GM12878 (cell line): ENCODE results near the gene CAMKK1. TPM values are rescaled to one million over a fixed set of nuclear protein-coding genes. Genes with fewer than 3 reads are reported as not detected.

Experiments used
- ATAC-seq: fragments of 200-7000 bp; cut with Tn5 transposase; 3 replicates; pipeline ENCODE4 v1.9.1; 2020; ENCODE audit warnings: mild to moderate bottlenecking, moderate library complexity
- BruUV-seq: library from RNA; stranded (reverse); fragments of 400-500 nt; replicated peaks from 2 replicates; lab custom pipeline; 2021; lab: Mats Ljungman, UMichigan
- CTCF ChIA-PET: fragments of 300-600 bp; sonication (Branson Sonifier 250); formaldehyde crosslinking; extraction: SDS; loops from one replicate; lab custom pipeline; 2021; ENCODE audit warnings: inconsistent platforms; lab: Yijun Ruan, JAX
- POLR2A ChIA-PET: fragments of 350-600 bp; formaldehyde crosslinking; extraction: SDS; loops from one replicate; lab custom pipeline; 2021; ENCODE audit warnings: inconsistent platforms; lab: Charles Lee
- RAD21 ChIA-PET: fragments of 300-600 bp; sonication (Branson Sonifier 250); formaldehyde crosslinking; loops from one replicate; lab custom pipeline; 2023; ENCODE audit warnings: antibody characterized with exemption; ENCODE audit not compliant: unreplicated experiment; lab: Charles Lee
- SMC1A ChIA-PET: fragments of 300-600 bp; sonication (Branson Sonifier 250); formaldehyde crosslinking; loops from one replicate; lab custom pipeline; 2023; ENCODE audit not compliant: unreplicated experiment, uncharacterized antibody; lab: Charles Lee
- DNase-seq: peaks from one replicate; pipeline ENCODE4 v3.0.0-alpha.2; 2011; ENCODE audit warnings: low read depth, low spot score
- FAIRE-seq: peaks from 3 replicates; lab custom pipeline; 2011; peaks lifted over from hg19 to GRCh38; lab: Jason Lieb, UNC
- H2AFZ ChIP-seq: 2 replicates; pipeline ENCODE4 v1.6.0; 2011; ENCODE audit warnings: low read depth, low read length, control low read depth; ENCODE audit not compliant: control insufficient read depth
- H3K27ac ChIP-seq: 2 replicates; pipeline ENCODE4 v1.5.1; 2011; ENCODE audit warnings: control low read depth; ENCODE audit not compliant: control insufficient read depth, insufficient read depth
- H3K27me3 ChIP-seq, 2 experiments: replicated peaks in 1 of 2; 2 replicates each; pipeline versions ENCODE4 v1.6.0 to v1.6.1; 2011; ENCODE audit warnings: low read length in 1 of 2; ENCODE audit not compliant: control insufficient read depth in 2 of 2, insufficient read depth in 2 of 2
- H3K36me3 ChIP-seq, 2 experiments: 2 replicates each; pipeline ENCODE4 v1.5.1; 2011; ENCODE audit warnings: low read length in 1 of 2; ENCODE audit not compliant: control insufficient read depth in 2 of 2, insufficient read depth in 2 of 2
- H3K4me1 ChIP-seq: 2 replicates; pipeline ENCODE4 v1.6.1; 2011; ENCODE audit warnings: mild to moderate bottlenecking, low read length, moderate library complexity, mixed read lengths; ENCODE audit not compliant: control insufficient read depth, insufficient read depth
- H3K4me2 ChIP-seq: 2 replicates; pipeline ENCODE4 v1.6.0; 2011; ENCODE audit warnings: control low read depth; ENCODE audit not compliant: control insufficient read depth, insufficient read depth
- H3K4me3 ChIP-seq: fragments of 200-600 bp; sonication (generic); 2 replicates; pipeline ENCODE4 v1.5.1; 2016
- H3K79me2 ChIP-seq: 2 replicates; pipeline ENCODE4 v1.6.0; 2011; ENCODE audit warnings: low read length; ENCODE audit not compliant: control insufficient read depth, insufficient read depth
- H3K9ac ChIP-seq: 2 replicates; pipeline ENCODE4 v1.8.0; 2011; ENCODE audit warnings: low read length, control low read depth, mixed read lengths; ENCODE audit not compliant: control insufficient read depth, insufficient read depth
- H3K9me3 ChIP-seq: replicated peaks from 3 replicates; pipeline ENCODE4 v1.5.1; 2011; ENCODE audit warnings: mild to moderate bottlenecking, low read length; ENCODE audit not compliant: control insufficient read depth, insufficient read depth
- H4K20me1 ChIP-seq: 2 replicates; pipeline ENCODE4 v1.6.0; 2011; ENCODE audit not compliant: control insufficient read depth, insufficient read depth
- EGR1 ChIP-seq, 2 experiments: IDR thresholded peaks; 1 replicate in 1 of 2; 2 replicates in 1 of 2; pipeline ENCODE4 v1.6.1; 2011 to 2012; ENCODE audit warnings: low read depth in 2 of 2, low read length in 2 of 2, borderline replicate concordance in 1 of 2, mild to moderate bottlenecking in 1 of 2, moderate library complexity in 1 of 2
- FOXM1 ChIP-seq: IDR thresholded peaks from 2 replicates; pipeline ENCODE4 v1.6.1; 2012; ENCODE audit warnings: low read depth, mild to moderate bottlenecking, inconsistent platforms, low read length, moderate library complexity
- KAT2A ChIP-seq: conservative IDR thresholded peaks from 2 replicates; pipeline ENCODE4 v1.6.1; 2011; ENCODE audit warnings: low read depth, low read length; ENCODE audit not compliant: control insufficient read depth
- NR2C2 ChIP-seq: IDR thresholded peaks from 2 replicates; pipeline ENCODE4 v1.6.1; 2011; ENCODE audit warnings: borderline replicate concordance, low read depth; ENCODE audit not compliant: control insufficient read depth, insufficient read length
- RUNX3 ChIP-seq: IDR thresholded peaks from 2 replicates; pipeline ENCODE4 v1.6.1; 2012; ENCODE audit warnings: low read length, inconsistent platforms
- TBL1XR1 ChIP-seq: IDR thresholded peaks from 2 replicates; pipeline ENCODE4 v1.6.1; 2012; ENCODE audit warnings: low read depth, low read length, improper control_type of control experiment
- WGBS: methylation state at CpG from one replicate; pipeline ENCODE4 v1.1.6; 2016; ENCODE audit warnings: low lambda C conversion rate; ENCODE audit not compliant: insufficient replicate concordance, insufficient coverage; ENCODE audit errors: missing lambda C conversion rate; 5-methylcytosine and 5-hydroxymethylcytosine counted together
- in situ Hi-C: fragments of 300-500 bp; cut with MboI; formaldehyde crosslinking; loops from 9 replicates; pipeline ENCODE4 v1.14.3; 2018; ENCODE audit warnings: mixed read lengths
- intact Hi-C: fragments of 100-400 bp; cut with micrococcal nuclease; formaldehyde crosslinking; loops from one replicate; pipeline ENCODE4 v1.14.2; 2022; ENCODE audit not compliant: unreplicated experiment
- polyA plus RNA-seq, 11 experiments: library from polyadenylated mRNA; depleted of rRNA in 4 of 11; unstranded in 6 of 11; stranded (reverse) in 5 of 11; fragments of >200 nt; fragmentation: Nextera tagmentation in 4 of 11; fragmentation: Illumina TruSeq in 1 of 11; extraction: Ambion mirVana in 4 of 11; extraction: Trizol in 1 of 11; gene quantifications; 1 replicate in 1 of 11; 2 replicates in 10 of 11; pipeline versions ENCODE4 v1.2.1 to v1.2.3, GENCODE V29; 2011 to 2016; ENCODE audit warnings: inconsistent platforms in 2 of 11, missing spikeins in 2 of 11, low read depth in 1 of 11
- total RNA-seq, 4 experiments: library from RNA; depleted of rRNA in 3 of 4; stranded (reverse); fragments of >200 nt in 3 of 4; fragmentation: Illumina TruSeq in 1 of 4; extraction: Trizol in 1 of 4; gene quantifications; 2 replicates each; pipeline versions ENCODE4 v1.2.1 to v1.2.3, GENCODE V29; 2013 to 2021
- TF ChIP-seq, protein P1 (sequence below): fragments of 450-650 bp; formaldehyde crosslinking; IDR thresholded peaks from 2 replicates; pipeline ENCODE4 v1.5.0; 2022; ENCODE audit warnings: mild to moderate bottlenecking, missing genetic modification characterization
- TF ChIP-seq, protein P2 (sequence below): IDR thresholded peaks from 2 replicates; pipeline ENCODE4 v1.6.1; 2012; ENCODE audit warnings: improper control_type of control experiment, low read depth, low read length; ENCODE audit not compliant: insufficient replicate concordance

Gene CAMKK1
- total and polyA plus RNA-seq, 10 of the 15 experiments (the other 5 are each of a cell fraction or from before 2014, with no cell fraction given): 0.06 to 0.84 (median 0.37) TPM

DNA sequence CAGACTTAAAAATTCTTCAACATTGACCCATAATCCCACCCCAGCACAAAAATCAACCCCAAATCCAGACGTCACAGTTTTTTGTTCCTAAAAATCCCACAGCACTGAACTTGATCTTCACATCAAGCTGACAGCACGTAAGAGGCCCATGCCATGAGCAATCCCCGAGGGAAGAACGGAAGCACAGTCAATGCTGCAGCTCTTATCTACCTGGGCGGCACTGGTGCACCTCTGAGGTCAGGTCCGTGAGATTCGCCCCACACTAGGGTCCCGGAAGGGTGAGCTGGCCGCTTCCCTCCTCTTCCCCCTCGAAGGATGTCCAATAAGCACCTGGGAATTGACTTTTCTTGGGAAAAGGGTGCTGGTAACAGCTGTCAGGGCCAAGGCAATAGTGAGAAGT, 80.6 kb downstream of the CAMKK1 start:
- ChIA-PET CTCF (interaction anchor here (1.2 to 3.5 kb wide), 3 partner anchors 14 to 130 kb away, joined by 3 to 23 read pairs (median 14); no protein-coding TSS in a partner anchor), SMC1A (interaction anchor here (0.8 to 1.1 kb wide), 2 partner anchors 15 to 73 kb away, joined by 3 read pairs; no protein-coding TSS in a partner anchor), RAD21 (interaction anchor here (1.4 kb wide), 1 partner anchor 75 kb away, joined by 4 read pairs; no protein-coding TSS in a partner anchor), POLR2A (no interaction called here)
- Histone ChIP-seq H3K9ac (no peak overlapping the region), H3K4me3 (no peak overlapping the region), H3K4me1 (peaks cover 8% of the 10 kb centered on the region), H3K27me3 (no peaks in the 10 kb centered on the region), H3K9me3 (no peaks in the 10 kb centered on the region), H3K36me3 (peaks cover 16 to 17% of the 10 kb centered on the region in 2 experiments), H2AFZ (no peak overlapping the region), H3K4me2 (no peak overlapping the region), H3K79me2 (no peaks in the 10 kb centered on the region), H3K27ac (no peak overlapping the region), H4K20me1 (no peaks in the 10 kb centered on the region)
- FAIRE-seq: no peak
- WGBS: 98% methylated on average over 10 of the region's 10 CpGs
- TF ChIP-seq EGR1 (IDR thresholded peaks at IDR 0.05; ENCODE audit: borderline replicate concordance in 1 of 2, low read depth in 2 of 2, low read length in 2 of 2) (no peak), KAT2A (no peak), FOXM1 (no peak), NR2C2 (no peak), TBL1XR1 (no peak), RUNX3 (no peak)
- TF ChIP-seq, protein P1, sequence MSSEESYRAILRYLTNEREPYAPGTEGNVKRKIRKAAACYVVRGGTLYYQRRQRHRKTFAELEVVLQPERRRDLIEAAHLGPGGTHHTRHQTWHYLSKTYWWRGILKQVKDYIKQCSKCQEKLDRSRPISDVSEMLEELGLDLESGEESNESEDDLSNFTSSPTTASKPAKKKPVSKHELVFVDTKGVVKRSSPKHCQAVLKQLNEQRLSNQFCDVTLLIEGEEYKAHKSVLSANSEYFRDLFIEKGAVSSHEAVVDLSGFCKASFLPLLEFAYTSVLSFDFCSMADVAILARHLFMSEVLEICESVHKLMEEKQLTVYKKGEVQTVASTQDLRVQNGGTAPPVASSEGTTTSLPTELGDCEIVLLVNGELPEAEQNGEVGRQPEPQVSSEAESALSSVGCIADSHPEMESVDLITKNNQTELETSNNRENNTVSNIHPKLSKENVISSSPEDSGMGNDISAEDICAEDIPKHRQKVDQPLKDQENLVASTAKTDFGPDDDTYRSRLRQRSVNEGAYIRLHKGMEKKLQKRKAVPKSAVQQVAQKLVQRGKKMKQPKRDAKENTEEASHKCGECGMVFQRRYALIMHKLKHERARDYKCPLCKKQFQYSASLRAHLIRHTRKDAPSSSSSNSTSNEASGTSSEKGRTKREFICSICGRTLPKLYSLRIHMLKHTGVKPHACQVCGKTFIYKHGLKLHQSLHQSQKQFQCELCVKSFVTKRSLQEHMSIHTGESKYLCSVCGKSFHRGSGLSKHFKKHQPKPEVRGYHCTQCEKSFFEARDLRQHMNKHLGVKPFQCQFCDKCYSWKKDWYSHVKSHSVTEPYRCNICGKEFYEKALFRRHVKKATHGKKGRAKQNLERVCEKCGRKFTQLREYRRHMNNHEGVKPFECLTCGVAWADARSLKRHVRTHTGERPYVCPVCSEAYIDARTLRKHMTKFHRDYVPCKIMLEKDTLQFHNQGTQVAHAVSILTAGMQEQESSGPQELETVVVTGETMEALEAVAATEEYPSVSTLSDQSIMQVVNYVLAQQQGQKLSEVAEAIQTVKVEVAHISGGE (CRISPR knock-in tag): no peak
- TF ChIP-seq, protein P2, sequence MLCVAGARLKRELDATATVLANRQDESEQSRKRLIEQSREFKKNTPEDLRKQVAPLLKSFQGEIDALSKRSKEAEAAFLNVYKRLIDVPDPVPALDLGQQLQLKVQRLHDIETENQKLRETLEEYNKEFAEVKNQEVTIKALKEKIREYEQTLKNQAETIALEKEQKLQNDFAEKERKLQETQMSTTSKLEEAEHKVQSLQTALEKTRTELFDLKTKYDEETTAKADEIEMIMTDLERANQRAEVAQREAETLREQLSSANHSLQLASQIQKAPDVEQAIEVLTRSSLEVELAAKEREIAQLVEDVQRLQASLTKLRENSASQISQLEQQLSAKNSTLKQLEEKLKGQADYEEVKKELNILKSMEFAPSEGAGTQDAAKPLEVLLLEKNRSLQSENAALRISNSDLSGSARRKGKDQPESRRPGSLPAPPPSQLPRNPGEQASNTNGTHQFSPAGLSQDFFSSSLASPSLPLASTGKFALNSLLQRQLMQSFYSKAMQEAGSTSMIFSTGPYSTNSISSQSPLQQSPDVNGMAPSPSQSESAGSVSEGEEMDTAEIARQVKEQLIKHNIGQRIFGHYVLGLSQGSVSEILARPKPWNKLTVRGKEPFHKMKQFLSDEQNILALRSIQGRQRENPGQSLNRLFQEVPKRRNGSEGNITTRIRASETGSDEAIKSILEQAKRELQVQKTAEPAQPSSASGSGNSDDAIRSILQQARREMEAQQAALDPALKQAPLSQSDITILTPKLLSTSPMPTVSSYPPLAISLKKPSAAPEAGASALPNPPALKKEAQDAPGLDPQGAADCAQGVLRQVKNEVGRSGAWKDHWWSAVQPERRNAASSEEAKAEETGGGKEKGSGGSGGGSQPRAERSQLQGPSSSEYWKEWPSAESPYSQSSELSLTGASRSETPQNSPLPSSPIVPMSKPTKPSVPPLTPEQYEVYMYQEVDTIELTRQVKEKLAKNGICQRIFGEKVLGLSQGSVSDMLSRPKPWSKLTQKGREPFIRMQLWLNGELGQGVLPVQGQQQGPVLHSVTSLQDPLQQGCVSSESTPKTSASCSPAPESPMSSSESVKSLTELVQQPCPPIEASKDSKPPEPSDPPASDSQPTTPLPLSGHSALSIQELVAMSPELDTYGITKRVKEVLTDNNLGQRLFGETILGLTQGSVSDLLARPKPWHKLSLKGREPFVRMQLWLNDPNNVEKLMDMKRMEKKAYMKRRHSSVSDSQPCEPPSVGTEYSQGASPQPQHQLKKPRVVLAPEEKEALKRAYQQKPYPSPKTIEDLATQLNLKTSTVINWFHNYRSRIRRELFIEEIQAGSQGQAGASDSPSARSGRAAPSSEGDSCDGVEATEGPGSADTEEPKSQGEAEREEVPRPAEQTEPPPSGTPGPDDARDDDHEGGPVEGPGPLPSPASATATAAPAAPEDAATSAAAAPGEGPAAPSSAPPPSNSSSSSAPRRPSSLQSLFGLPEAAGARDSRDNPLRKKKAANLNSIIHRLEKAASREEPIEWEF: no peak
- DNase-seq: no peak
- intact Hi-C loops (no loop called here), in situ Hi-C loops (no loop called here)
- ATAC-seq: no peak
- BruUV-seq: TSS peak; percentile 52
